WERI-Rb-1 (cell line): Measurements from ENCODE around the gene FAM78A.
"Not testable (repeated sequence)": the region's sequence is repeated elsewhere in the genome, so short reads cannot be mapped to it uniquely, and the experiment has no call there.

Experiments used
- DNase-seq: peaks from one replicate; pipeline ENCODE4 v3.0.0-alpha.2; 2020
- H3K27ac ChIP-seq: fragments of 250-450 bp; sonication (Bioruptor Pico); 2 replicates; pipeline ENCODE4 v1.5.1; 2020; ENCODE audit warnings: mild to moderate bottlenecking, moderate library complexity
- H3K27me3 ChIP-seq: fragments of 250-450 bp; sonication (Bioruptor Pico); 2 replicates; pipeline ENCODE4 v1.5.1; 2021; ENCODE audit warnings: mild to moderate bottlenecking, low read depth, moderate library complexity; ENCODE audit not compliant: insufficient read depth, severe bottlenecking
- H3K36me3 ChIP-seq: fragments of 250-450 bp; sonication (Bioruptor Pico); 2 replicates; pipeline ENCODE4 v1.5.1; 2020; ENCODE audit warnings: mild to moderate bottlenecking, moderate library complexity
- H3K4me3 ChIP-seq: 2 replicates; pipeline ENCODE4 v1.5.1; 2011; ENCODE audit warnings: low read depth, mild to moderate bottlenecking, control low read depth, low read length
- H3K9me3 ChIP-seq: fragments of 250-450 bp; sonication (Bioruptor Pico); 2 replicates; pipeline ENCODE4 v1.5.1; 2021; ENCODE audit warnings: mild to moderate bottlenecking, moderate library complexity; ENCODE audit not compliant: severe bottlenecking
- TF ChIP-seq, protein P1 (sequence below): IDR thresholded peaks from 2 replicates; pipeline ENCODE4 v1.5.1; 2011; ENCODE audit warnings: low read depth, mild to moderate bottlenecking, control low read depth, inconsistent platforms, low read length

The FAM78A gene

DNA sequence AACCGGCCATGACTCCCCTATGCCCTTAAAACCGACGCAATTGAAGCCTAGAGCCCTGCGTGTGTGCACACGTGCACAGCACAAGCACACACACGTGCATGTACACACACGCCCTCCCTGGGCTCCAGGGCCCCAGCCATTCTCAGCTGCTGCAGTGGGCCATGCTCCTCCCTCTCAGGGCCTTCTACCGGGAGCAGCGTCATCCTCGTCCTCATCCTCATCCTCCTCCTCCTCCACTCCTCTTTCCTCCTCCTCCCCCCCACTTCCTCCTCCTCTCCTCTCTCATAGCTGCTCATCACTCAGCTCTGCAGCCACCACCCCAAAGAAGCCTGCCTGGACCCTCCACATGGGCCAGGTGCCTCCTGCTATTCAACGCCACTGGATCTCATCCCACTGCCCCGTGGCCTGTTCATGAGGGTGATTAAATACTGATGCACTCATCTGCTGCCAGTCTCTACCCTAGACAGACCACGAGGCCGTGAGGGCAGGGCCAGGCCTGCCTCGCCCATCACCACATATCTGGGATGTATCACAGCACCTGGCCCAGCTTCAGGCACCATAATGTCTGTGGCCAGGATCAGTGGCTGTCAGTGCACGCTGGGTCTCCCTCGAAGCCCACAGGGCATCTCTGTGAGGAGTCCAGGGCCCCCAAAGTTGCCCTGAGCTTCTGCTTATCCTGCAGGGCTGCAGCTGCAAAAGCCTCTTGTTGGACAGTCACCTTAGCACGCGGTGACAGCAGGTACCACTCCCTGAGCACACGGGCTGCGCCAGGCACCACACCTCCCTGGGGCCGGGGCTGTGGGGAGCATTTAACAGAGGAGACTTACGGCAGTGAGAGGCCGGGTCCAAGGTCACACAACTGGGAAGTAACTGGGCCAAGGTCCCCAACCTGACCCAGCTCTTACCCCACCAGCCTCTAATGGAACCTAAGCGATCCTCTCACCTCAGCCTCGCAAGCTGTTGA is 9.8 kb downstream of the FAM78A start:
- Histone ChIP-seq H3K36me3 (peaks cover 3% of the 10 kb centered on the region; the same call in 1 of the 2 replicates), H3K27ac (no peak overlapping the region), H3K27me3 (no peaks in the 10 kb centered on the region), H3K4me3 (no peak overlapping the region), H3K9me3 (no peaks in the 10 kb centered on the region)
- TF ChIP-seq, protein P1, sequence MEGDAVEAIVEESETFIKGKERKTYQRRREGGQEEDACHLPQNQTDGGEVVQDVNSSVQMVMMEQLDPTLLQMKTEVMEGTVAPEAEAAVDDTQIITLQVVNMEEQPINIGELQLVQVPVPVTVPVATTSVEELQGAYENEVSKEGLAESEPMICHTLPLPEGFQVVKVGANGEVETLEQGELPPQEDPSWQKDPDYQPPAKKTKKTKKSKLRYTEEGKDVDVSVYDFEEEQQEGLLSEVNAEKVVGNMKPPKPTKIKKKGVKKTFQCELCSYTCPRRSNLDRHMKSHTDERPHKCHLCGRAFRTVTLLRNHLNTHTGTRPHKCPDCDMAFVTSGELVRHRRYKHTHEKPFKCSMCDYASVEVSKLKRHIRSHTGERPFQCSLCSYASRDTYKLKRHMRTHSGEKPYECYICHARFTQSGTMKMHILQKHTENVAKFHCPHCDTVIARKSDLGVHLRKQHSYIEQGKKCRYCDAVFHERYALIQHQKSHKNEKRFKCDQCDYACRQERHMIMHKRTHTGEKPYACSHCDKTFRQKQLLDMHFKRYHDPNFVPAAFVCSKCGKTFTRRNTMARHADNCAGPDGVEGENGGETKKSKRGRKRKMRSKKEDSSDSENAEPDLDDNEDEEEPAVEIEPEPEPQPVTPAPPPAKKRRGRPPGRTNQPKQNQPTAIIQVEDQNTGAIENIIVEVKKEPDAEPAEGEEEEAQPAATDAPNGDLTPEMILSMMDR, result no peak
- no peak for DNase-seq

DNA sequence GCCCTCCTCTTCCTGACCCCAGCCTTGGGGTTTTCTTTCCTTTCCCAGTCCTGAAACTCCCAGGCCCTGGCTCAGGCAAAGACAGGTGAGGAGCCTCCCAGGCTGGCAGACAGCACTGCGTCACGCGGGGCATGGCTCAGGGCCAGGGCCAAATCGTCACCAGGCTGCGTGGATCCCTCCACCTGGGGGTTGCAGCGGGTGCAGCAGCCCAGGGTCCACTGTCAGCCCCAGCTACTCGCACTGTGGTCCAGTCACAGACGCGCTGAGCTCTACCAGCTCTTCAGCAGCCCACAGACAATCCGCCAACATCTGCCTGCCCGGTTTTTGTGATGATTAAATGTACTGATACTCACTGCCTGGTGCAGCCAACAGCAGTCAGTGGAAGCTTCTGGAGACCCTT is 12.1 kb downstream of the FAM78A start:
- peaks cover 10% of the 10 kb centered on the region for H3K36me3 ChIP-seq
- no peak for DNase-seq
- TF ChIP-seq, protein P1, result no peak

DNA sequence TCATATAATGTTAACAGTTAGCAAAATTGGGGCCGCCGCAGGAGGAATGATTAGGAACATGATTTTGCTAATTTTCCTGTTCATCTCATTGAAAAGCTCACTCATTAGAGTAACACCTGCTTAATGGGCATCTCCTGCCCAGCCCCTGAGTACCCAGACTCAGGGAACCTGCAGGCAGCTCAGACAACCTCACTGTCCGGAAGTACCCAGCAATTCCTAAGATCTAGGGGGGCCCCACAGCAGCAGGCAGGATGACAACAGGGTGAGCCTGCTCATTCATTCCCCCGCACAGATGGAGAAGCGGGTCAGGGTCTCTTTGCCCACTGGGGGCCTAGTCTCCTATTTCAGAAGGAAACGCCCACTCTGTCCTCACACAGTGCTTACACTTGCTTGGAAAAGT is 12.6 kb downstream of the FAM78A start:
- Histone ChIP-seq H3K27me3 (no peaks in the 10 kb centered on the region), H3K36me3 (peaks cover 10% of the 10 kb centered on the region), H3K9me3 (no peaks in the 10 kb centered on the region), H3K27ac (no peak overlapping the region), H3K4me3 (no peak overlapping the region)
- DNase-seq, result no peak
- TF ChIP-seq, protein P1, result no peak

More for the DNA sequence above, 12.1 kb downstream of the FAM78A start:
- H3K9me3 ChIP-seq, result no peaks in the 10 kb centered on the region
- no peaks in the 10 kb centered on the region for H3K27me3 ChIP-seq
- no peak overlapping the region for H3K4me3 ChIP-seq
- no peak overlapping the region for H3K27ac ChIP-seq

DNA sequence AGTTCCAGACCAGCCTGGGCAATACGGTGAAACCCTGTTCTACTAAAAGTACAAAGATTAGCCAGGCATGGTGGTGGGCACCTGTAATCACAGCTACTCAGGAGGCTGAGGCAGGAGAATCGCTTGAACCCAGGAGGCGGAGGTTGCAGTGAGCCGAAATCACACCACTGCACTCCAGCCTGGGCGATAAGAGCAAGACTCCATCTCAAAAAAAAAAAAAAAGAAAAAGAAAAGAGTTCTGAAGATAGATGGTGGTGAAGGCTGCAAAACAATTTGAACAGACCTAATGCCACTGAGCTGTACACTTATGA is 13.3 kb downstream of the FAM78A start:
- H3K36me3 ChIP-seq, result not testable (repeated sequence)

DNA sequence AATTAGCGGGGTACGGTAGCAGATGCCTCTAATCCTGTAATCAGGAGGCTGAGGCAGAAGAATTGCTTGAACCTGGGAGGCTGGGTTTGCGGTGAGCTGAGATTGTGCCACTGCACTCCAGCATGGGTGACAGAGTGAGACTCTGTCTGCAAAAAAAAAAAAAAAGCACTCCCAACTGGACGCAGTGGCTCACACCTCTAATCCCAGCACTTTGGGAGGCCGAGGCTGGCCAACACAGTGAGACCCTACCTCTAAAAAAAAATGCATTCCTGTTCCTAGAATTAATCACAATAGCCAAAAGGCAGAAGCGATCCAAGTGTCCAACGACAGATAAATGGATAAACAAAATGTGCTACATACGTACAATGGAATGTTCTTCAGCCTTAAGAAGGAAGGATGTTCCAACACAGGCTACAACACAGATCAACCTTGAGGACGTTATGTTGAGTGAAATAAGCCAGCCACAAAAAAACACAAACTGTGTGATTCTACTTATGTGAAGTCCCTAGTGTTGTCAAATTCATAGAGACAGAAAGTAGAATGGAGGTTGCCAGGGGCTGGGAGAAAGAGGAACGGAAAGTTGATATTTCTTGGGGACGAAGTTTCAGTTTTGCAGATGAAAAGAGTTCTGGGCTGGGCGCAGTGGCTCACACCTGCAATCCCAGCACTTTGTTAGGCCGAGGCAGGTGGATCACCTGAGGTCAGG is 13.8 kb downstream of the FAM78A start:
- Histone ChIP-seq H3K27ac (no peak overlapping the region), H3K27me3 (no peaks in the 10 kb centered on the region), H3K9me3 (no peaks in the 10 kb centered on the region), H3K36me3 (peaks cover 10% of the 10 kb centered on the region), H3K4me3 (no peak overlapping the region)
- TF ChIP-seq, protein P1, result no peak
- DNase-seq, result no peak

More for the DNA sequence above, 13.3 kb downstream of the FAM78A start:
- H3K9me3 ChIP-seq, H3K27me3 ChIP-seq, DNase-seq, H3K4me3 ChIP-seq, H3K27ac ChIP-seq: not testable (repeated sequence)

DNA sequence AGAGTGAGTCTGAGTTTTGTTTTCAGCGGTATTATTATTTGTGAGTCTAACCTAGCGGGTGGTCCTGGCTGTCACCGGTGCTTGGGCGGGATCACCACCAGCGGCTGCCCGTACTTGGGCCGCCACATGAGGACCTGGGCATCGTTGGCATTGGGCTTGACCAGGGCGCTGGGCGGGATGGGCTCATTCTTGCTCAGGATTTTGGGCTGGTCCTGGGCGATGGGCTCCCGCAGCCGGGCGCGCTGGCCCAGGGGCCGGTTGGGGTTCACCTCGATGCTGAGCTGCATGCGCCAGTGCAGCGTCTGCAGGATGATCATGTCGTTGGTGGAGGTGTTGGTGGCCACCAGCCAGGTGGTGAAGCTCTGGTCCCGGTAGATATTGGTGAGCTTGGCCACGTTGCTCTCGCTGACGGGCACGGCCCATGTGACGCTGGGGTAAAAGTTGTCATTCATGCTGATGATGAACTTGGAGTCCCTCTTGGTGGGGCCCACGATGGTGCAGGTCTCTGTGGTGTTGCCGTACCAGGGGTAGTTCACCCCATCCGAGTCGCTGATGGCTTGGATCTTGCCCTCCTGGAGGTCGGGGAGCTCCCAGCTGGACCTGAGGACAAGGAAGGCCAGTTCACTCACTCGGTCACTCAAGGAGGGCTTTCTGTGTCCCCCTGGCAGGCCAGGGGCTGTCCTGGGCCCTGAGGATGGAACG is 15.4 kb downstream of the FAM78A start:
- Histone ChIP-seq H3K27me3 (no peaks in the 10 kb centered on the region), H3K36me3 (peaks cover 10% of the 10 kb centered on the region), H3K27ac (no peak overlapping the region), H3K4me3 (no peak overlapping the region), H3K9me3 (no peaks in the 10 kb centered on the region)
- no peak for DNase-seq
- TF ChIP-seq, protein P1, result no peak
